ENCODE data around the gene POLL.

DNA sequence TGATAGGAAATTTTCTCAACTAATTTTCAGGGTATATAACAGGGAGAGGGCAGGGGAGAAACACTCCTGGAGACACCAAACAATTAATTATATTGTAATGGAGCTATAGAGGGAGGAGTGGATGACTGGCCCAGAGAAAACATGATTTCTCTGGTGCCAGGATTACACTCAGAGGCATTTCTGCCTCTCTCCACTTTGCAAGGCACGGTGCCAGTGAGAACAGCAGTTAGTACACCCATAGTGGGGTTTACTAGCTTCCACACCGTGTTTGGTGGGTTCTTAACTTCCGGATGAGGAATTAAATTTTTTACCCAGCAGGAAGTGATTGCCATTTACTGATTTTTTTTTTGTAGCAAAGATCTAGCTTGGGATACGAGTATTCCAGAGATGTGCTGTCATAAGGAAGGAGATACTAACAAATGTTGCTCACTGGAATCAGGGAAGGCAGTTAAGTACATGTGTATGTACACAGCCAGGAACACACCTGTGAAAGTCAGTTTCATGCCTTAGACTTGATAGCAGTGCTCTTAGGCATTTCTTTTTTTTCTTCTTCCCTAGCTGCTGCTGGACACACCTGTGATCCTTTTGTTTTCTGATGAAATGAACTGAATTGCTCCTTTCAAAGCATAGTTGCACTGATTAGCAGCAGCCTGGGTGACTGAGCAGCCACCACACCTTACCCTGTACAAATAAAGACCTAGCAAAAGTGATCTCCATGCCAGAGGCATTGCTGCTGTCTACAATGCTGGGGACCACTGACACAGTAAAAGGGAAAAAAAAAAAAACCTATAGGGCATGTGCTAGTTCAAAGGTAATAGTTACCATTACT lies 58.1 kb downstream of the POLL start:
- TF ChIP-seq, protein P1, sequence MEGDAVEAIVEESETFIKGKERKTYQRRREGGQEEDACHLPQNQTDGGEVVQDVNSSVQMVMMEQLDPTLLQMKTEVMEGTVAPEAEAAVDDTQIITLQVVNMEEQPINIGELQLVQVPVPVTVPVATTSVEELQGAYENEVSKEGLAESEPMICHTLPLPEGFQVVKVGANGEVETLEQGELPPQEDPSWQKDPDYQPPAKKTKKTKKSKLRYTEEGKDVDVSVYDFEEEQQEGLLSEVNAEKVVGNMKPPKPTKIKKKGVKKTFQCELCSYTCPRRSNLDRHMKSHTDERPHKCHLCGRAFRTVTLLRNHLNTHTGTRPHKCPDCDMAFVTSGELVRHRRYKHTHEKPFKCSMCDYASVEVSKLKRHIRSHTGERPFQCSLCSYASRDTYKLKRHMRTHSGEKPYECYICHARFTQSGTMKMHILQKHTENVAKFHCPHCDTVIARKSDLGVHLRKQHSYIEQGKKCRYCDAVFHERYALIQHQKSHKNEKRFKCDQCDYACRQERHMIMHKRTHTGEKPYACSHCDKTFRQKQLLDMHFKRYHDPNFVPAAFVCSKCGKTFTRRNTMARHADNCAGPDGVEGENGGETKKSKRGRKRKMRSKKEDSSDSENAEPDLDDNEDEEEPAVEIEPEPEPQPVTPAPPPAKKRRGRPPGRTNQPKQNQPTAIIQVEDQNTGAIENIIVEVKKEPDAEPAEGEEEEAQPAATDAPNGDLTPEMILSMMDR (IDR thresholded peaks at IDR 0.05; ENCODE audit: insufficient read depth, low read depth, low read length) = no peak
- no peak for TF ChIP-seq EZH2 (IDR thresholded peaks at IDR 0.05; ENCODE audit: insufficient read depth, low read length)
